Neural cell (in vitro differentiated cells): ENCODE measurements around the gene METTL15. TPM values are rescaled to one million over a fixed set of nuclear protein-coding genes. Genes with fewer than 3 reads are reported as not detected.

Experiments
- H2AFZ ChIP-seq: fragments of 200-600, 300-800 bp; sonication (generic), shearing (Covaris generic); 2 replicates; pipeline ENCODE4 v1.6.0; 2014; ENCODE audit warnings: low read depth, mild to moderate bottlenecking, antibody characterized with exemption, low read length, moderate library complexity
- H3F3A ChIP-seq: fragments of 200-600 bp; shearing (Covaris generic); 2 replicates; pipeline ENCODE4 v1.6.1; 2016; ENCODE audit warnings: mild to moderate bottlenecking, moderate library complexity, mixed read lengths, antibody characterized with exemption, low read length; ENCODE audit not compliant: insufficient read depth, poor library complexity, severe bottlenecking
- H3K27ac ChIP-seq: fragments of 200-600, 300-800 bp; sonication (generic), shearing (Covaris generic); 2 replicates; pipeline ENCODE4 v1.5.1; 2014; ENCODE audit warnings: mild to moderate bottlenecking, low read length, moderate library complexity
- H3K27me3 ChIP-seq: fragments of 300-800, 200-600 bp; sonication (generic), shearing (Covaris generic); 2 replicates; pipeline ENCODE4 v1.6.0; 2014; ENCODE audit warnings: mild to moderate bottlenecking, low read depth, low read length, moderate library complexity; ENCODE audit not compliant: insufficient read depth
- H3K36me3 ChIP-seq: fragments of 300-800, 200-600 bp; sonication (generic), shearing (Covaris generic); 2 replicates; pipeline ENCODE4 v1.5.1; 2014; ENCODE audit warnings: mild to moderate bottlenecking, antibody characterized with exemption, low read length, moderate library complexity; ENCODE audit not compliant: insufficient read depth
- H3K4me2 ChIP-seq: fragments of 300-800, 200-600 bp; sonication (generic), shearing (Covaris generic); 2 replicates; pipeline ENCODE4 v1.6.0; 2014; ENCODE audit warnings: mild to moderate bottlenecking, low read length
- H3K4me3 ChIP-seq: fragments of 300-800, 200-600 bp; sonication (generic), shearing (Covaris generic); 2 replicates; pipeline ENCODE4 v1.5.1; 2014; ENCODE audit warnings: mild to moderate bottlenecking, low read length, moderate library complexity
- H3K79me2 ChIP-seq: fragments of 200-600 bp; shearing (Covaris generic); replicated peaks from 2 replicates; pipeline ENCODE4 v1.6.0; 2014; ENCODE audit warnings: mild to moderate bottlenecking, low read length, moderate library complexity; ENCODE audit not compliant: insufficient read depth
- H3K9ac ChIP-seq: fragments of 300-800, 200-600 bp; sonication (generic), shearing (Covaris generic); 2 replicates; pipeline ENCODE4 v1.6.1; 2016; ENCODE audit warnings: mild to moderate bottlenecking, low read length, mixed read lengths
- H3K9me2 ChIP-seq: fragments of 200-600 bp; shearing (Covaris generic); 2 replicates; pipeline ENCODE4 v1.6.1; 2016; ENCODE audit warnings: mild to moderate bottlenecking, low read length, mixed read lengths; ENCODE audit not compliant: insufficient read depth
- H3K9me3 ChIP-seq: fragments of 200-600, 300-800 bp; sonication (generic), shearing (Covaris generic); 2 replicates; pipeline ENCODE4 v1.6.1; 2016; ENCODE audit warnings: mild to moderate bottlenecking, mixed run types, low read length, moderate library complexity, mixed read lengths
- H4K20me1 ChIP-seq: fragments of 200-600 bp; shearing (Covaris generic); 2 replicates; pipeline ENCODE4 v1.6.1; 2016; ENCODE audit warnings: mild to moderate bottlenecking, mixed run types; ENCODE audit not compliant: insufficient read depth
- CTCF ChIP-seq: fragments of 450-650 bp; IDR thresholded peaks from 2 replicates; pipeline ENCODE4 v1.5.1; 2014; ENCODE audit warnings: antibody characterized with exemption, mild to moderate bottlenecking, moderate library complexity; ENCODE audit not compliant: poor library complexity, severe bottlenecking
- EP300 ChIP-seq: fragments of 450-650 bp; conservative IDR thresholded peaks from 2 replicates; pipeline ENCODE4 v1.6.1; 2014; ENCODE audit warnings: antibody characterized with exemption, mild to moderate bottlenecking, moderate library complexity; ENCODE audit not compliant: poor library complexity, severe bottlenecking
- EZH2 ChIP-seq: fragments of 200-600, 300-800 bp; shearing (Covaris generic), sonication (generic); IDR thresholded peaks from 2 replicates; pipeline ENCODE4 v1.6.1; 2014; ENCODE audit warnings: antibody characterized with exemption, low read length, borderline replicate concordance, mild to moderate bottlenecking; ENCODE audit not compliant: insufficient read depth, poor library complexity, severe bottlenecking
- MXI1 ChIP-seq: fragments of 450-650 bp; conservative IDR thresholded peaks from 2 replicates; pipeline ENCODE4 v1.6.1; 2014; ENCODE audit warnings: antibody characterized with exemption, mild to moderate bottlenecking; ENCODE audit not compliant: poor library complexity, severe bottlenecking
- POLR2AphosphoS5 ChIP-seq: IDR thresholded peaks from 2 replicates; pipeline ENCODE4 v1.6.1; 2012
- RAD21 ChIP-seq: fragments of 450-650 bp; conservative IDR thresholded peaks from 2 replicates; pipeline ENCODE4 v1.6.1; 2014; ENCODE audit warnings: antibody characterized with exemption, mild to moderate bottlenecking, moderate library complexity
- REST ChIP-seq: IDR thresholded peaks from 2 replicates; pipeline ENCODE4 v1.6.1; 2012; ENCODE audit warnings: borderline replicate concordance
- SMC3 ChIP-seq: fragments of 450-650 bp; conservative IDR thresholded peaks from 2 replicates; pipeline ENCODE4 v1.6.1; 2014; ENCODE audit warnings: antibody characterized with exemption, mild to moderate bottlenecking, moderate library complexity; ENCODE audit not compliant: poor library complexity
- TAF1 ChIP-seq: IDR thresholded peaks from 2 replicates; pipeline ENCODE4 v1.6.1; 2012; ENCODE audit warnings: low read depth
- polyA plus RNA-seq: library from polyadenylated mRNA; depleted of rRNA; stranded (reverse); fragments of >200 nt; gene quantifications from 2 replicates; pipeline ENCODE4 v1.2.3, GENCODE V29; 2014

The METTL15 gene
- polyA plus RNA-seq, 1 donor from 2014 or later, result 6.6 TPM

- no peaks in the 10 kb centered on the region for H3K36me3 ChIP-seq
- H4K20me1 ChIP-seq, result no peaks in the 10 kb centered on the region
- TF ChIP-seq EP300 (no peak), TAF1 (no peak), POLR2AphosphoS5 (no peak), MXI1 (no peak), RAD21 (no peak), SMC3 (no peak), REST (no peak), EZH2 (no peak), CTCF (no peak)
- H3K27ac ChIP-seq, result no peak overlapping the region
- no peaks in the 10 kb centered on the region for H3F3A ChIP-seq
- no peaks in the 10 kb centered on the region for H3K79me2 ChIP-seq
- no peak overlapping the region for H3K4me3 ChIP-seq
- no peaks in the 10 kb centered on the region for H3K9me3 ChIP-seq
- H3K27me3 ChIP-seq, result no peaks in the 10 kb centered on the region
- H3K9ac ChIP-seq, result no peak overlapping the region
- H3K9me2 ChIP-seq, result no peaks in the 10 kb centered on the region
- H2AFZ ChIP-seq, result no peak overlapping the region
- no peak overlapping the region for H3K4me2 ChIP-seq
Measured at GRCh38 chr11:28315440-28315839, 207.3 kb downstream of the METTL15 start.

GRCh38 chr11:28318871-28319270 lies 210.7 kb downstream of the METTL15 start:
- no peaks in the 10 kb centered on the region for H3K27me3 ChIP-seq
- no peaks in the 10 kb centered on the region for H3K79me2 ChIP-seq
- H3K36me3 ChIP-seq, result no peaks in the 10 kb centered on the region

More at GRCh38 chr11:28318871-28319270, 210.7 kb downstream of the METTL15 start:
- H3K9me2 ChIP-seq, result no peaks in the 10 kb centered on the region
- H3K4me2 ChIP-seq, result no peak overlapping the region
- no peak for TF ChIP-seq EP300
- no peak for TF ChIP-seq CTCF
- TF ChIP-seq POLR2AphosphoS5, result no peak
- TF ChIP-seq EZH2, result no peak
- TF ChIP-seq RAD21, result no peak
- TF ChIP-seq SMC3, result no peak
- H3K9me3 ChIP-seq, result no peaks in the 10 kb centered on the region
- no peaks in the 10 kb centered on the region for H3F3A ChIP-seq
- no peaks in the 10 kb centered on the region for H4K20me1 ChIP-seq
- H3K4me3 ChIP-seq, result no peak overlapping the region
- no peak overlapping the region for H3K27ac ChIP-seq
- H3K9ac ChIP-seq, result no peak overlapping the region
- H2AFZ ChIP-seq, result no peak overlapping the region
